GM12874 (cell line): Measurements from ENCODE around the gene ANKMY1.

ENCODE experiments used
- CTCF ChIP-seq: IDR thresholded peaks from 2 replicates; pipeline ENCODE4 v1.5.1; 2011; ENCODE audit warnings: low read depth, mild to moderate bottlenecking, control low read depth, low read length, moderate library complexity; ENCODE audit not compliant: insufficient read depth

ANKMY1 gene

GRCh38 chr2:240450532-240451107 is 107.2 kb downstream of the ANKMY1 start:
- TF ChIP-seq CTCF = no peak

GRCh38 chr2:240449764-240450531 is 107.8 kb downstream of the ANKMY1 start:
- TF ChIP-seq CTCF = no peak

DNA sequence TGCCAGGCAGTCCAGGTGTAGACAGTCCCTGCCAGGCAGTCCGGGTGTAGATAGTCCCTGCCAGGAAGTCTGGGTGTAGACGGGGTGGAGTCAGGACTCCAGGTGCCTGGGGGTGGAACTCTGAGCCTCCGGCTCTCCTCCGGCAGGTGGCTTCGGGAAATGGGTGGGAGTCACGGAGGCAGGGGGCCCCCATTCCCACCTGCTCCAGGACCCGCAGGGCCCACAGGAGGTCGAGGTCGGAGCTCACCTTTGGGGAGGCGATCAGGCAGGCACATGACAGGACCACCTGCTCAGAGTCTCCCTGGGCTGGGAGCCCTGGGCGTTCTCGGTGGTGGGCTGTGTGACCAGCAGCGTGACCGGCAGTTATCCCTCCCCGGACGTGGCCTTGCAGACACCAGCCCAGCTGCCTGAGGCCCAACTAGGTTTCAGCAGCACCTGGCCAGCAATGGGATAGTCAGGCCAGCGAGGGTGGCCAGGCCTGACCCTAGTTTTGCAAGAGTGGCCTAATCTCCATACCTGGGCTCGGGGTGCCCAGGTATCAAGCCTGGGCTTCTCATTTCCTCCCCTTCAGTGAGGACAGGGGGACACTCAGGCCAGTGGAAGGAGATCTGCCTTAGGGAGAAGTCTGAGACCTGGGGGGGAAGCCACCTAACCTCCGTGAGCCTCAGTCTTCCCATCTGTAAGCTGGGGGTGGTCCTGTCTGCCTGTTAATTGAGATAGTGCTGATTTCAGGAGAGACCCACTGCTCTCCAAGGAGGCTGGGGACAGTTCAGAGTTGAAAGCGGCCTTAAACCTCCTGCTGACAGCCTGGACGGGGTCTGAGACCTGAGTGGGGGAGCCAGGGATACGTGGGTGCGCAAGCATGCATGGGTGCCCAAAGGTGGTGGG is 109.2 kb downstream of the ANKMY1 start:
- TF ChIP-seq CTCF = no peak

DNA sequence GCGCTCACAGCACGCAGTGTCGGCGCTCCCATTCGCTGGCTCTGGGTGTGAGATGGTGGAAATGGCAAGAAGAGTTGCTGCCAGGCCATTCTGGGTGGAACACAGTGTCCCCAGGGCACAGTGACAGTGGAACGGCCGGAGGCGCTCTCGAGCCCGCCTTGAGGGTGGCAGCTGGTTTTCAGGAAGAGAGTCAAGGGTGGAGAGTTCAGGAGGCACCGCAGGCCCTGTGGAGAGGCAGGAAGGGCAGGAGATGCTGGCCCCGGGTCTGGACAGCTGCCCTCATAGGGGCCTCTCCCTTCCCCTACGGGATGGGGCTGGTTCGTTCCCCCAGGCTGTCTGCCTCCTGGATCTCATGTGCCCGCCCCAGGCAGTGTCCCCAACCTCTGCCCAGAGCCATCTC is 109.9 kb downstream of the ANKMY1 start:
- no peak for TF ChIP-seq CTCF

GRCh38 chr2:240447331-240447730 is 110.5 kb downstream of the ANKMY1 start:
- no peak for TF ChIP-seq CTCF

- TF ChIP-seq CTCF = no peak
Measured at GRCh38 chr2:240446664-240447175, 111.1 kb downstream of the ANKMY1 start.

- TF ChIP-seq CTCF = no peak
Measured at GRCh38 chr2:240445961-240446663, 111.7 kb downstream of the ANKMY1 start.
